RPMI7951 (cell line): ENCODE data around the gene LMBR1. TPM values are rescaled to one million over a fixed set of nuclear protein-coding genes. Genes with fewer than 3 reads are reported as not detected.

Experiments
- DNase-seq: peaks from one replicate; pipeline ENCODE4 v3.0.0-alpha.2; 2012; ENCODE audit warnings: low read depth
- total RNA-seq: library from RNA; depleted of rRNA; stranded (reverse); fragments of >200 nt; shearing (Covaris generic); gene quantifications from 2 replicates; pipeline ENCODE4 v1.2.3, GENCODE V29; 2014

Gene LMBR1
- total RNA-seq, 1 experiment from 2014 or later, result 54.8 TPM

DNA sequence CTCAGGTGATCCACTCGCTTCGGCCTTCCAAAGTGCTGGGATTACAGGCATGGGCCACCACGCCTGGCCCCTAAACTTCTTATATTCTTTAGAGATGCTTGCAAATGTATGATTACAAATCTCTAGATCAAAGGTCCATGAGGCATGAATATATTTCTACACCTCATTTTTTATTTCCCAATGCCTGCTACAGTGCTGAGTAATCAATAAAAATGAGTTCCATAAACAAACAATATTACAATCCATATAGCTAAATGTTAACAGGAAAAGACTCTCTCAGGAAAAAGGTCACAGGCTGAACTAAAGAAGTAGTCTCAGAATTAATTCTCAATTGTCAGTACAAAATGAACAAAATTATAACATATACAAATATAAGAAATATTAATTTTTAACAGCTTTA is 90.8 kb downstream of the LMBR1 start:
- no peak for DNase-seq

DNA sequence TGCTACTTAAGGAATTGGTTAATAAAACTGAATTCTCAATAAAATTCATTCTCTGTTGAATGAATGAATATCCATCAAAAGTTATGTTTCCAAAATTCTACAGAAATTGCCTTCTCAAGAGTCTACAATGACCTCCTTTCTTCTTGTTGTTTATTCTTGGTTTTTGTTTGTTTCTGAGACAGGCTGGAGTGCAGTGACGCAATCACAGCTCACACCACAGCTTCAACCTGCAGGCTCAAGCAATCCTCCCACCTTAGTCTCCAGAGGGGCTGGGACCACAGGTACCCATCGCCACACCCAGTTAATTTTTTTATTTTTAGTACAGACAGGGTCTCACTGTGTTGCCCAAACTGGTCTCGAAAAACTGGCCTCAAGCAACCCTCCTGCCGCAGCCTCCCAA is 97.6 kb downstream of the LMBR1 start:
- DNase-seq, result no peak

DNA sequence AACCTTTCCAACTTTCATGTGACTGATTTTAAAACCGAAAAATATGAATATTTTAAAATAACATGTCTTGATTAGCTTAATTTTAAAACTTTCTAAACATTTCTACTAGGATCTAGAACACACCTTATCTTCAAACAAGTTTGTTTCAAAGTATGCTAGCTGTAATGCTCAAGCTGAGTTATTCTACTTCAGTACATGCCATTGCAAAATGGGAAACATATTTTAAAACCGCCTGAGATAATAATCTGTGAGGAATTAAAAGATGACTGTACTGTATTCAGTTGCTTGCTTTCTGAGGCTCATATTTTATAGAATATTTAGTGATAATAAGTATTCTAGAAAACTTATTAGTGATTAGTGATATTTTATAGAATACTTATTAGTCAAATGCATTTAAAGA is 99.6 kb downstream of the LMBR1 start:
- DNase-seq, result no peak

DNA sequence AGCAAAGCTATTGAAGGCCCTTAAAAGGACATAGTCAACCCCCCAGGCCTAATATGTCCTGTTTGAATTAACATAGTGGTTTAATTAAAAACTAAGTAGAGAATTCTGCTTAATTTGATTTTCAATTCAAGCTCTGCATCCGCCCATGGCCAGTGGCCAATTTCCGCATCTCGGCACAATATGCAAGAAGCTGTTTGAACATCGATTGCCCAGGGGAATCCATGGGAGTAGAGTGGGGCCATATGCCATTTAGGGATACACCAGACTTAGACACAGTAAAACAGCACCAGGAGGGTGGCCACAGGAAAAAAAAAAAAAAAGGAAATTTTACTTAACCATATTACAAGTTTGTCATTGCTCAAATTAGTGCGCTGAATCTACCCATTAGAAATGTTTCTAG is 100.4 kb downstream of the LMBR1 start:
- no peak for DNase-seq

DNA sequence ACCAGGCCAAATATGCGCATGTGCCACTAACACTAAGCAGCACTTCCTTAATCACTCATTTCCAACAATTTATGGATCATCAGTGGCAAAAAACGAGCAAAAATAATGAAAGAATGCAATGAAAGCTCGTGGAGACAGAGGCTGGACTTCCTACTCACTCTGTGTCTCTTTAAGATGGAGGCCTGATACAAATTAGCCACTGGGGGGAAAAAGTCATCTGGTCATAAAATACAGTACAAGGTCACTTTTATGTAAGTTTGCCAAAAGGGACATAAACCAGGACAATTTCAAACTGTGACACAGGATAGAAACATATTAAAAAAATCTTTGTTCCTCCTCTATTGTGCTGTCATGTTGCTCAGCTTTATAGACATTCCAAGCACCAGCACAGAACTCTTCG is 101.7 kb downstream of the LMBR1 start:
- no peak for DNase-seq

DNA sequence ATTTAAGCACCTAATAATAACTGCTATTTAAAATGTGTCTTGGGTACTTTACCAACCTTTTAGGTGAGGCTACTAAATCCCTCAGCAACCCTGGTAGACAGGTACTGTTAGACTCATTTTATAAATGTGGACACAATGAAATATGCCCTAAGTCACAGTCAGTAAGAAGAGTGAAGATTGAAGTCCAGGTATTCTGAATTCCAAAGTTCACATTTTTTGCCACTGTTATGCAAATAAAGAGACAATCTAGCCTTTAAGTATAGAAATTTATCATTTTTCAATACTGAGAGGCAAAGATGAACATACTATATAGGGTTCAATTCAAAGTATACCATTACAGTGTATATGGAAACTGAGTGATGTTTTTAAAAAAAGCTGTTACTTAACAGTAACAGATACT is 102.7 kb downstream of the LMBR1 start:
- DNase-seq, result no peak

DNA sequence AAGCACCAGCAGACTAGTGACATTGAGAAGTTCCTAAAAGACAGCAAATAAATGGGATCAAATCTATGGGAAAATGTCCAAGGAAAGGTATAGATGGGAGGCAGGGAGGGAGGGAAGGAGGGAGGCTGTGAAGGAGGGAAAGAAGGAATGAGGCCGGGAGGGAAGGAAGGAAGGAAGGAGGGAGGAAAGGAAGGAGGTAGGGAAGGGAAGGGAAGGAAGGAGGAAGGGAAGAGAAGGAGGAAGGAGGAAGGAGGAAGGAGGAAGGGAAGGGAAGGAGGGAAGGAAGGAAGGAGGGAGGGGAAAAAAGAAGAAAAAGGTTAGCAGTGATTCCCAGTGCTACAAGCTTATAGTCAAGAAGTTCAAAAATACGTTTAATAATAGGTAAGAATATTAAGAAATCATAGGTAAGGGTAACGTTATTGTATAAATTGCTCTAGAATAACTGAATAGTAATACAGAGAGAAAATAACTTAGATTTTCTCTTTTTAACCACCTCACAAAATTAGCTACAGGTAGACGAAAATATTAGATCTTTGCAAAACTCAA is 106.9 kb downstream of the LMBR1 start:
- DNase-seq, result no peak

DNA sequence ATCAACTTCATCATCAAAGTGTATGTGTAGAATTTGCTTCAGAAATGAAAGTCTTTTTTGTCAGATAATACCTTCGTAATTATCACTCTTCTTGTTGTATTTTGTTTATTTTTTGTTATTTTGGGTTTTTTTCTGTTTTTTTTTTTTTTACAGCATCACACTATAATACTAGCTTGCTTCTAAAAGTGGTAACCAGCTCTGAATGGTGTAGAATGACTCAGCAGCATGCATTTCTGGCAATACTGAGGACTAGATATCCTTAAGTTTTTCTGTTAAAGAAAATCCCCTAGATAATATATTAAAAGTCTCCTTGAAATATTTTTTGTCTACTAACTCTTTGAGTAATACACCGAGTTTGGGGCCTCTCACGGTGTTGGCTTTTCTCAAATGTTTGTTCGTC is 109.1 kb downstream of the LMBR1 start:
- no peak for DNase-seq

DNA sequence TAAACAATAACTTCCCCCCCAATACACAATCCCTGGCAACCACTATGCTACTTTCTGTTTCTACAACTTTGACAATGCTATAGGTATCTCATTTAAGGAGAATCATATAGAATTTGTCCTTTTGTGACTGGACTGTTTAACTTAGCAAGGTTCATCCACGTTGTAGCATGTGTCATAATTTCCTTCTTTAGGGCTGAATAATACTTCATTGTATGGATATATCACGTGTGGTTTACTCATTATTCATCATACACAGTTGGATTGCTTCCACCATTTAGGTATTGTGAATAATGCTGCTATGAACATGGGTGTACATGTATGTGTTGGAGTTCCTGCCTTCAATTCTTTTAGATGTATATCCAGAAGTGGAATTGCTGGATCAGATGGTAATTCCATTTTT is 111.0 kb downstream of the LMBR1 start:
- no peak for DNase-seq

DNA sequence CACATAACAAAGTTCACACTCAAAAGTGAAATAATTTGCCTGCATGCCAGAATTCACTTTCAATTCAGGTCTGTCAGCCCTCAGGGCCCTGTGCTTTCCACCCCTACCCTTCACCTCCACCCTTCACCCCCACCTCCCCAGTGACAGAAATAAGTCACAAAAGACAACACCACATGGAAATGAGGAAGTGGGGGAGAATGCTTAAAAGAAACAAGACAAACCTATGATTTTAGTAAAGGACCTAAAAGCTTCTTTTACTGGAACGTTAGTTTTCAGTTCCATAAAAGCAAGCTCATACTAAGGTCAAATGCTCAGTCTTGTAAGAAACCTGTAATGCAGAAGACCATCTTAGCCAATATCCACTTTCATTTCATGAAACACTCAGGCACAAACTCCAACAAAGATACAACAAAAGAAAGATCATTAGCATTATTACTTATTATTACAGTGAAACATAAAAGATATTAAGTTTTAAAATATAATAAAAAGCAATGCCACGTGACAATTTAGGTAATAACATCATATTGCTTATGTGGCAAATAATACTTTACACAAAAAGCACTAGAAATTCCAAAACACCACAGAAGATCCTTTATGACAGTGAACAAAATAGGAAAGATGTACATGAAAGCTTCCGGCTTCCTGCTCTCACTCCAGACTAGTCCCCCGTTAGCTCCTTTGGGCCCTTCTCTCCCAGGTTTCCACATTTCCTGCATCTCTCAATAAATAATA is 112.1 kb downstream of the LMBR1 start:
- DNase-seq, result no peak

DNA sequence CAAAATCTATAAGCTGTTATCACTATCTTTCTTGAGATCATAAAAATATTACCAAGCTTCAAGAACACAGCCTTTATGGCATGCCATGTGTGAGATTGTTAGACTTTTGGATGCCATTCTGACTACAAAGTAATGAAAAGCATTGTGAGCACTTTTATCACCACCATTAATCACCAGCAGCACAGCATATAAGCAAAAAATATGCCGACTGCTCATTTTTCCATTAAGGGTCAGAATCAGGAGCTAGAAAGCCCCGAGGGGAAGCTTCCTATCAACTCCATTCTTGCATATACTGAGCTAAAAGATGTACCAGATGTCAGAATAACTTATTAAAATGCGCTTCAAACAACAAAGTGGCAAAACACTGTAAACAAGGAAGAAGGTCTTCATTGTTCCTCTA is 114.3 kb downstream of the LMBR1 start:
- no peak for DNase-seq

DNA sequence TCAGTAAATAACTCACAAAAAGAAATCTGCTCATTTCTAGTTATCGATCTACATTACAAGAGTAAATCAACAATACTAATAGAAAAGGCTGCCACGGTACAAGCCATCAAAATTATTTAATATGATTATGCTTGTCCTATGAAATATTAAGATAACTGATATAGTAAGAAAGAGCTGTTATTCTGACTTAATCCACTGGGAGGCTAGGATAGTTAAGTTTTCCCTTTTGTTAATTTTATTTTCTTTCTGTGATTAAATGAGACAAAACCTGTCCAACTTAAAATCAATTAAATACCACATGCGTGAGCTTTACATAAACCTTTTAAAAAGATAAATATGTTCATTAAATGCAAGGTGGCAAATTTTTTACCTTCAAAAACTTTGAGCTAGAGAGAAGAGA is 114.8 kb downstream of the LMBR1 start:
- DNase-seq, result no peak

DNA sequence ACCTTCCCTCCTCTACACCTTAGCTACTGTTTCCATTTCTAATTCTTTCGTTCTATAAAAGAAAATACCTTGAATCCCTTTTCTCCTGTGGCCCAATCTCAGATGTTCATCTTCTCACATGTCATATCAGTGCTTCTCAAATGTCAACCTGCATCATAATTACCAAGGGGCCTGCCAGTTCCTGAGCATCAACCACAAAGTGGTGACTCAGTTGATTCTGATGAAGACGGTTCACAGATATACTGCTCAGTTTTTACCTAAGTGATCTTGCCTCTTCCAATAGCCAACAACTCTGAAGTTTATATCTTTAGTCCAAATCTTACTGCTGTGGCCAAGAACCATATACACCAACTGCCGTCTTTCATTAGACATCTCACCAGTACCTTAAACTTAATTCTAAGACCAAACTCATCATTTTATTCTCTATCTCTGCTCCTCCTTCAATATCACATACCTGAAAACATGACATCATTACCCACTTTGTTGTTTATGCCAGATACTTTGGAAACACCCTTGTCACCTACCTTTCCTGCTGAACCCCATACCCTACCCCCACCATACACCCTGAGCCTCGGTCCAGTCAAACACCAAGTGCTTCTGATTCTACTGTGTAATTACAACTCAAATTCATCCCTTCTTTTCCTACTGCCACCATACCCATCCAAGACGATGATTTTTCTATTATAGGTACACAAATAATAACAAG is 115.5 kb downstream of the LMBR1 start:
- peak; percentile 31 for DNase-seq

DNA sequence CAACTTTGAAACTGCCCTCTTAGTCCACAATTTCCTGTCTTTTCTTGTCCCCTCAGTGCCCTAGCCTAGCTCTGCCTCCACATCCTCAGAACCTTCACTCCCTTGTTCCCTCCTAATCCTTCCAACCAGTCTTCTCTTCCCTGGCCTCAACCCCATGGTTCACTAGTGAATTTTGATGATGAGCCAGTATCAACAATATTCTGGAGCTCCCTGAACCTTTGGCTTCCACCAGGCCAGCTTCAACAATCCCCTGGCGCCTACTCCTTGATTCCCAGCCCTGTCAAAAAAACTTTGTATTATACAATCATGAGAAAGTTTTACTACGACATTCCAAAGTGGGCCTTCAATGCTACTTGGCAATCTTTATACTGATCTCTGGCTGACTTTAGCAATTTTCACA is 116.5 kb downstream of the LMBR1 start:
- no peak for DNase-seq

DNA sequence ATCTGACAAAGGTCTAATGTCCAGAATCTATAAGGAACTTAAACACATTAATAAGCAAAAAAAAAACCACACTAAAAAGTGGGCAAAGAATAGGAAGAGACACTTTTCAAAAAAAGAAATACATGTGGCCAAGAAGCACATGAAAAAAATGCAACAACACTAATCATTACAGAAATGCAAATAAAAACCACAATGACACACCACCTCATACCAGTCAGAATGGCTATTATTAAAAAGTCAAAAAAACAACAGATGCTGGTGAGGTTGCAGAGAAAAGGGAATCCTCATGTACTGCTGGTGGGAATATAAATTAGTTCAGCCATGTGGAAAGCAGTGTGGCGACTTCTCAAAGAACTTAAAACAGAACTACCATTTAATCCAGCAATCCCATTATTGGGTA is 119.0 kb downstream of the LMBR1 start:
- peak; percentile 7 for DNase-seq

DNA sequence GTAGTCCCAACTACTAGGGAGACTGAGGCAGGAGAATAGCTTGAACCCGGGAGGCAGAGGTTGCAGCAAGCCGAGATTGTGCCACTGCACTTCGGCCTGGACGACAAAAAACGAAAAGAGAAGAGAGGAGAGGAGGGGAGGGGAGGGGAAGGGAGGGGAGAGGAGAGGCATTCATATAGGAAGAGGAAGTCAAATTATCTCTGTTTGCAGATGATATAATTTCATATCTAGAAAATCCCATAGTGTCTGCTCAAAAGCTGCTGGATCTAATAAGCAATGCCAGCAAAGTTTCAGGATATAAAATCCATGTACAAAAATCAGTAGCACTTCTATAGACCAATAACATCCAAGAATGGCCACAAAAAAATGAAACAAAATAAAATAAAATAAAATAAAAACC is 120.3 kb downstream of the LMBR1 start:
- DNase-seq, result no peak

DNA sequence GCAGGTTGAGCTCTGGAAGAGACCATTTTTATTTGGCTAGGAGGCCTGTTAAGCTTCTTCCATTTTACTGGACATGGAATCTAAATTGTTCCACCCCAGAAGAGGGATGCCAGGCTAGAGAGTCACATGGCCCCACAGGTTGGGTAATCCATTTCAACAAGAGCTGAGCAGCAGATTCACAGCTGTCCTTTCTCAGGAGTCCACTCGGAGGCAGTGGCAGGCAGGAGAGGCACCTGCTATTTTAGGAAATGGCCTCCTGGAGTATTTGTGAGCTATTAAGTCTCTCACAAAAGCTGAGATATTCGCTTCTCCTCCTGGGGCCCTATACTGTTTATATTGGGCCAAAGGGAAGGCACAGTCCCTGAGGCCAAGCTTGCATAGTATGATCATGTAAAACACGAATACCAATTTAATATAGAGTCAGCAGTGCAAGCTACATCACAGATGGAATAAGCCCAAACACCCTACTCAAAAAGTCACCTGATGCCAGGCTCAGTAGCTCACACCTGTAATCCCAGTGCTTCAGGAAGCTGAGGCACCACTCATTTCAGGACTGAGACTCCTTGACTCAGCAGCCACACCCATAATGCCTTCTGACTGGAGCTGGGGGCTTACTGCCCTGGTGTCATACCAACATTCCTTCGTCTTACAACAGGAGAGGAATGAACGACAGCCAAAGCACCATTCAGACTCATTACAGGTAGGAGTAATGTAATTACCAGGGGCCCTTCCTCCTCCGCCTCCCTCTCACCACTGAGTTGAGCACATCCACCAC is 124.1 kb downstream of the LMBR1 start:
- DNase-seq, result no peak

DNA sequence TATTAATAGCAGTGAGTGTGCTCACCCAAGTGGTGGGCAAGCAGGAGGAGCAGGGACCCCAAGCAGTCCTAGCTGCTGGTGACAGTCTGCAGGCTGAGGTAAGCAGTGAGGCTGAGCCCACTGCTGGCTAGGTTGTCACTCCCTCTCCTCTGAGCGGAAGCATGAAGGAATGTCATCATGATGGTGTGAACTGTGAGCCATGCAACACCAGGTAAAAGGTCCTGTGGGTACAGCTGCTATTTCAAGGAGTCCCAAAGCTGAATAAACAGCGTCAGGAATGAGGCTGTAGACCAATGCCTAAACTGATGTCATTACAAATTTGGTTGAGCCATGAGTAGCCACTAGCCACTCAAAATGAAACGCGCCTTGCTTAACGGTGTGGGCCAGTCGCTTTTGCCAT is 126.3 kb downstream of the LMBR1 start:
- DNase-seq, result no peak

DNA sequence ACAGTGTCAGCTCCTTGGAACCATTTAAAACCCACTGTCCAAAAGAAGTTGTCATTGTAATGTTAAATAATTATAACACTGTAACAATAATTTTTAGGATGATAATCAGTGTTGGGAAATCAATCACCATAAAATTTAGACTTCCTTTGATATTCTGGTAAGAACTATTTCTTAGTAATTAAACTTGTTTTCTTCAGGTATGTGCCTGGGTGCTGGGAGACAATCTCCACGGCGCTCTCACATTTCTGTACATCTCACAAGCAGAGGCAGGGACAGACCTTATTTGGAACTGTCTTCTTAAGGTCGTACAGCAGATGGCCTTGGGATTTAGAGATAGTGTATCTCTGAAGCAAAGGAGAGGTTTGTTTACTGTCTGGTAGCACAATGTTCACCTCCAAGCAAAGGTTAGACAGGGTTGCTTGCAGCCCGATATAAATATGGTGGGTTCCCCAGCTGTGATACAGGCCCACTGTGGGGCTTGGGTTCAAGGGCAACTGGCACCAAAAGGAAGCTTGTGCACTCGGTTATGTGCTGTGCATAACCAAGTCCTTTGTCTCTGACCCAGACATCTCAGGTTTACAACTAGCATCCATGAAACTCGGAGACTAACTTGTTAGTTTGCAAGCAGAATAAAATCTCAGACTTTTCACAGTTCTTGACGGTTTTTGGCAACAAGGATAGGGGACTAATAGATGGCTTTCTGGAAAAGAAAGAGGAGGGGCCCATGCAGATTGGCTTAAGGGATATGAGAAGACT is 126.9 kb downstream of the LMBR1 start:
- no peak for DNase-seq

DNA sequence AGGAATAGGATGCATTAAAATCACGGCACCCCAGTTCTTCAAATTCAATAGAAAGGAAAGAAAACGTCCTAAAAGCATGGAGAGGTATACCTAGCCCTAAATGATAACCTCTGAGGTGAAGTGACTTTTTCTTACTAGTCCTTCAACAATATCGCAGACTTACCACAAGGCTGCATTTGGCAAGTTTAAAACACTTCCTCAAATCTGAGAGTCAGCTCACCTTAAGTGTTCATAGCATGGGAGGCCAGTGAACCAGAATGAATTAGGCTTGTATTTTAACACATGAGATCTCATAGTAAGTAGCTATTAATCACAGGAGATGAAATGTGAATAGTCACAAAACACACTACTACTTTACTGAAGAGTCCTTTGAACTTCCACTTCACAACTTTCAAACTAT is 128.2 kb downstream of the LMBR1 start:
- DNase-seq, result no peak

DNA sequence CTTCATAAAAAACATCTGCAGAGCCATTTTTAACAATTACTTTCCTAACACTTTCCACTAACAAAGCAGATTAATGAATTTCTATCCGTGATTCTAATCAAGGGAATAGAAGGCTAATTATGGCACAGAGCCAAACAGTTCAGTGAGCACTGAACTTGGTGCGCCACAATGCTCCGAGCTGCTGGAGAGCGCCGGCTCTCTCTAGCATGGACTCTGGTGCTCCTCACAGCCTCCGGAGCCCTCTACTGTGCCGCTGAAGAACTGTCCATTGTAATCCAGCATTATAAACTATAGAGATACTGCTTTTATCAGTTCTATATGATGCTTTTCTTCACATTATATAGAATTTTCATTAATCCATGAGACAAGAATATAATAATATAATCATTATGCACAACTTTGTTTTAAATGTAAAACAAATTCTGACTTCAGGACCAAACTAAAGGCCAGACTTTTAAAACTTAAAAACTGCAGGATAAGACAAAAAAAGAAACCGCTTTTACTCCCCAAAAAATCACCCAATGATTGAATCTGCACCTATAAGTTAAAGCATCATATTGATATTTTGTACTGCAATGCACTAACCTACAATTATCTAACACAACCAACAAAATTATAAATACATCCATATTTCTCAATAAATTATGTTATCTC is 128.8 kb downstream of the LMBR1 start:
- DNase-seq, result peak; percentile 73
